Coronary artery (tissue), 2 donors: ENCODE results near the gene PUS1.

ENCODE experiments used
- DNase-seq: peaks from one replicate; pipeline ENCODE4 v3.0.0-alpha.2; 2017; ENCODE audit warnings: low spot score
- H3K27ac ChIP-seq, 2 donors: fragments of 200-600 bp; sonication (generic); one replicate each; pipeline ENCODE4 v1.5.1; 2016 to 2019
- H3K4me3 ChIP-seq: fragments of 200-600 bp; sonication (generic); 2 replicates; pipeline ENCODE4 v1.5.1; 2016; ENCODE audit warnings: mild to moderate bottlenecking, moderate library complexity
- CTCF ChIP-seq: fragments of 200-600 bp; sonication (generic); IDR thresholded peaks from one replicate; pipeline ENCODE4 v1.5.1; 2019; ENCODE audit warnings: antibody characterized with exemption

Gene PUS1

DNA sequence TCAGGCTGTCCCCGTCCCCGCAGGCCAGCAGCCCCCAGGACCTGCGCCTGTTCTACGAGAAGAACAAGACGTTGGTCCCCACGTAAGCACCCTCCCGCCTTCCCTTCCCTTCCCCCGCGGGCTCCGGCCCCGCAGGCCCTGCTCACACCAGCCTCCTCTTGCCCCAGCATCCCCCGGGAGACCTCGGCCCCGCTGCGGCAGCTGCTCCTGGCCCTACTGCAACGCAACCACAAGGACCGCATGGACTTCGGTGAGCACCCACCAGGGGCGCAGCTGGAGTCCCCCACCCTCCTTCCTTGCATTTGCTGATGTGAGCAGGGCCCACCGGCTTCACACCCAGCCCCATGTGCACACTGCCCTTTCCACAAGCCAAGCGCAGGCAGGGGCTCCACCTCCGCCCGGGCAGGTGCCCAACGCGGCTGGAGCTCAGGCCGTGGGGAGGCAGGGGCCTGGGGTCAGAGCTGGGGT, 19.3 kb upstream of the PUS1 start:
- Histone ChIP-seq H3K27ac (no peak overlapping the region), H3K4me3 (no peak overlapping the region)
- TF ChIP-seq CTCF = no peak
- no peak for DNase-seq

- Histone ChIP-seq H3K4me3 (no peak overlapping the region), H3K27ac (no peak overlapping the region)
- TF ChIP-seq CTCF = no peak
- DNase-seq = no peak
Observed at GRCh38 chr12:131910302-131911027, 18.6 kb upstream of the PUS1 start.

GRCh38 chr12:131911028-131911650, 17.9 kb upstream of the PUS1 start:
- no peak overlapping the region for H3K4me3 ChIP-seq
- DNase-seq = no peak
- no peak overlapping the region for H3K27ac ChIP-seq

GRCh38 chr12:131911851-131912477, 17.1 kb upstream of the PUS1 start:
- peak overlapping the region in 1 of 2 donors; percentile 62 for H3K27ac ChIP-seq
- no peak for DNase-seq
- H3K4me3 ChIP-seq = no peak overlapping the region
- TF ChIP-seq CTCF = no peak

More at GRCh38 chr12:131911028-131911650, 17.9 kb upstream of the PUS1 start:
- TF ChIP-seq CTCF = no peak

- TF ChIP-seq CTCF = no peak
- peak; percentile 90 for DNase-seq
- Histone ChIP-seq H3K4me3 (no peak overlapping the region), H3K27ac (peak overlapping the region in 1 of 2 donors; percentile 62)
Observed at GRCh38 chr12:131912518-131913274, 16.4 kb upstream of the PUS1 start.

DNA sequence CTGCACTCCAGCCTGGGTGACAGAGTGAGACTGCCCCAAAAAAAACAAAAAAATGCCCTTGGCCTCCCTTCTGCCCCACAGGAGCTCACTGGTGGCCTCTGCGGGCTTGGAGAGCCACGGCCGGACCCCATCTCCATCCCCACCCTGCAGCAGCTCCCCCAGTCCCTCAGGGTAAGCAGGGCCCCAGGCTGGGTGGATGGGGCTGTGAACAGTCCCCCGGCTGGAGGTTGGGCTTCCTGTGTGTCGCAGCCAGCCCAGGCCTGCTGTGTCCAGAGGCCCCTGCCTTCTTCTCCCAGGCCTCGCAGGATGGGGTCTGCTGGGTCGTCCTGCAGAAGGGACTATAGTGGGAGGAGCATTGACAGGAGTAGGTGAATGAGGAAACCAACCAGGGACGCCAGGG, 15.4 kb upstream of the PUS1 start:
- DNase-seq = no peak
- no peak for TF ChIP-seq CTCF
- Histone ChIP-seq H3K27ac (no peak overlapping the region), H3K4me3 (no peak overlapping the region)
